Kidney (tissue), 14 donors: ENCODE results near the gene CDK2. TPM values are rescaled to one million over a fixed set of nuclear protein-coding genes. Genes with fewer than 3 reads are reported as not detected.
A peak's percentile ranks its signal among the peaks of the same experiment; 100 is the strongest.

Experiments used
- DNase-seq, 5 donors: peaks; one replicate each; pipeline ENCODE4 v3.0.0-alpha.2; 2013 to 2020
- FAIRE-seq: peaks from 2 replicates; lab custom pipeline; 2012; peaks lifted over from hg19 to GRCh38; lab: Jason Lieb, UNC
- H3K27ac ChIP-seq, 2 donors: one replicate each; pipeline ENCODE4 v1.7.0; 2013; ENCODE audit warnings: low read depth in 2 of 2, low read length in 2 of 2, inconsistent platforms in 1 of 2
- H3K27me3 ChIP-seq: one replicate; pipeline ENCODE4 v1.7.1; 2013; ENCODE audit warnings: low read length, inconsistent platforms; ENCODE audit not compliant: control insufficient read depth, insufficient read depth
- H3K36me3 ChIP-seq, 3 donors: one replicate each; pipeline versions ENCODE4 v1.7.0 to v1.7.1; 2013; ENCODE audit warnings: low read length in 3 of 3, control low read depth in 1 of 3, inconsistent platforms in 1 of 3; ENCODE audit not compliant: insufficient read depth in 3 of 3, control insufficient read depth in 2 of 3
- H3K4me1 ChIP-seq, 3 donors: one replicate each; pipeline versions ENCODE4 v1.7.0 to v1.7.1; 2013; ENCODE audit warnings: low read length in 3 of 3, inconsistent platforms in 1 of 3, low read depth in 1 of 3; ENCODE audit not compliant: control insufficient read depth in 2 of 3, insufficient read depth in 2 of 3
- H3K4me3 ChIP-seq, 3 donors: one replicate each; pipeline versions ENCODE4 v1.7.0 to v1.8.1; 2013; ENCODE audit warnings: low read length in 3 of 3, control low read depth in 1 of 3, inconsistent platforms in 1 of 3
- H3K9ac ChIP-seq, 3 donors: one replicate each; pipeline versions ENCODE4 v1.7.0 to v1.7.1; 2013; ENCODE audit warnings: low read length in 3 of 3, control low read depth in 1 of 3, inconsistent platforms in 1 of 3
- H3K9me3 ChIP-seq, 3 donors: one replicate each; pipeline versions ENCODE4 v1.7.0 to v1.7.1; 2013; ENCODE audit warnings: low read length in 3 of 3, control low read depth in 1 of 3, inconsistent platforms in 1 of 3; ENCODE audit not compliant: control insufficient read depth in 2 of 3, insufficient read depth in 1 of 3
- CTCF ChIP-seq: IDR thresholded peaks from 3 replicates; pipeline ENCODE4 v1.5.1; 2012; ENCODE audit warnings: mild to moderate bottlenecking, moderate library complexity, borderline replicate concordance; ENCODE audit not compliant: insufficient read depth; ENCODE audit errors: extremely low read depth
- intact Hi-C: fragments of 100-400 bp; cut with DNase I; formaldehyde crosslinking; loops from one replicate; pipeline ENCODE4 v1.11.1; 2022
- polyA plus RNA-seq: library from polyadenylated mRNA; stranded (reverse); fragments of 350-450 nt; fragmentation: Illumina TruSeq; extraction: RNeasy Lipid Tissue Mini Kit (QIAGEN cat#74804); gene quantifications from one replicate; pipeline ENCODE4 v1.2.3, GENCODE V29; 2014; ENCODE audit warnings: low read depth, low replicate concordance; ENCODE audit not compliant: insufficient read depth
- total RNA-seq: library from RNA; stranded (reverse); fragmentation: NEBNext Ultra II Directional; extraction: Animal tissue kit (Norgen Biotek cat#: 25700); gene quantifications from one replicate; pipeline ENCODE4 v1.2.1, GENCODE V29; 2021
- donor health status: control.
- donor health status: control.
- donor health status: control.
- donor health status: control.
- donor health status: control.
- donor health status: DM: yes; HTN: yes; CAD: no.
- donor health status: Normal renal cell carcinoma (clear cell type).

Gene CDK2
- total and polyA plus RNA-seq, 2 donors from 2014 or later, result 7.6 to 23.2 TPM

GRCh38 chr12:55925371-55925770 is 41.3 kb upstream of the CDK2 start:
- Histone ChIP-seq H3K4me1 (peaks cover 0 to 10% (median 3%) of the 10 kb centered on the region in 3 donors), H3K4me3 (no peak overlapping the region), H3K27me3 (no peaks in the 10 kb centered on the region), H3K9me3 (no peaks in the 10 kb centered on the region), H3K27ac (no peak overlapping the region), H3K9ac (no peak overlapping the region), H3K36me3 (peaks cover 0 to 3% (median 2%) of the 10 kb centered on the region in 3 donors)
- intact Hi-C loops, result no loop called here
- TF ChIP-seq CTCF, result no peak
- no peak for DNase-seq
- no peak for FAIRE-seq

DNA sequence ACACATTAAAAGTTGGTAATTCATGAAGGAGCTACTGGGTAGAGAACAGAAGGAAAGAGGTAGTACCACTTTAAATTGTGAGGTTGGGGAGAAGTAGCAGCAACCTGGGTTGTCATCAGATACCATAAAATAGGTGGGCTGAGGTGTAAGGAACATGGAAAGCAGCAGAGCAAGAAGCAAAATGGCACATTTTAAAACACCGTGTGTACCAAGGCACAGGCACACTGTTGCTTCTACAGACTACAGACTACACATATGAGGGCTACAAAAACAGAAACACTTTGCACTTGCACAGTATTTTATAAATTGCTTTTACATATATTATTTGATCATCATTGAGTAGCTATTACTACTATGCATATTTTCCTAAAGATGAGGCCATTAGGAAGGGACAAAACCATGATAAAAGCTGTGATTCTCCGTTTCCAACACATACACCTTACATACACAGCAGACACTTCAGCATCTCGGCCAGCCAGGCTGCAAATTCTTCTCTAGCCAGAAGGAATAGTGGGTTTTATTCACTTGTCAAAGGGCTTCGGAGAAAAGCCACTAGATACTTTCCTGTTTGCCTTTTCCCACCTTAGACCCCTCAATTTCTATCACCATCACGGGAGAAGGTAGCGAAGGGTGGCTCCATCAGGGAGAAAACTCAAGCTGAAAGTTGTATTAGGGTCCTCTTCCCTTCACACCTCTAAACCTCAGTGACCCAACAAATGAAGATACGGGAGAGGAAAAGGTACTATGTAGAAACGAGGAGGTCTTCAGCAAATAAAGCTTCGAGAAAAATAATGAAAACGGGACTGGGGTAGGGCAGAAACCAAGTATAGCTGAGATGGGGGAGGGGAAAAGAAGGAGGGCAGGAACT is 40.5 kb upstream of the CDK2 start:
- DNase-seq (peak in 1 of 5 donors; percentile 3), FAIRE-seq (no peak)
- H3K9me3 ChIP-seq, result no peaks in the 10 kb centered on the region
- peaks cover 0 to 11% (median 3%) of the 10 kb centered on the region in 3 donors for H3K4me1 ChIP-seq
- peak overlapping the region; percentile 2 to 91 (median 83) for H3K9ac ChIP-seq
- intact Hi-C loops, result no loop called here
- peak overlapping the region; percentile 94 to 98 for H3K27ac ChIP-seq
- peaks cover 0 to 3% (median 2%) of the 10 kb centered on the region in 3 donors for H3K36me3 ChIP-seq
- H3K4me3 ChIP-seq, result peak overlapping the region; percentile 88 to 99 (median 89)
- H3K27me3 ChIP-seq, result no peaks in the 10 kb centered on the region
- no peak for TF ChIP-seq CTCF

DNA sequence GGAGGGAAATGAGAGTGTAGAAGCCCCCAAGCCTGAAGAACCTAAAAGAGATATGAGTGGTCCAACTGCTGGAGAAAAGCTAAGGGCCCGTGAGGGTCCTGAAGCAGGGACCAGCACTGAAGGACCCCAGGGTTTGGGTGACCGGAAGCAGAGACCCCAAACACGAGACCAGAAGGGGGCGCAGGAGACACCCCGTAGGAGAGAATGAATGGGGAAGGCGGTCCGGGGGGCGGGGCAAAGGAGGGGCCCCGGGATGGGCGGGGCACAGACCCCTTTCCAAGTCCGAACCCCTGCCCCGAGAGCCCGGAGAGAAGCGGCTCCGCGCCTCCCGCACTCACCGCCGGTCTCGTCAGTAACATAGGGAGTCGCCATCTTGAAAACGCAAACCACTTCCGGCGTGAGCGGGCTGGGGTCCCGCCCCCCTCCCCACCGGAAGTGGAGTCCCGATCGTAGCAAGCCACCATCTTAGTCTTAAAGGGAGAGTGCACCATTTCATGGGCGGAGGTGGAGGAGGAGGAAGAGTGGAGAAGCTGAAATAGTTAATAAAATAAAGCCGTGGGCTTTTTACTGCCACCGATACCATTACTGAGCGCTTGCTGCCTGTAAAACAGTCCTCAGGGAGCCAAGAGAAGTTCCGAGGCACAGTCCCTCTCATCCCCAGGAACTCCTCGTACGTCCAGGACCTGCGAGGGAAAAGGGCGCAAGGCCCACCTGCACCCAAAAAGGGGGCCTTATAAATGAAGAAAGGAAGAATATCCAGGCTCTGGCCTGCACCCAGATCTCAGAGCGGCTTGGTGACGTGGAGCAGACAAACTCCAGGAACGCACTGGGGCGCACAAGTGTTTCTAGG is 39.7 kb upstream of the CDK2 start:
- Histone ChIP-seq H3K4me3 (peak overlapping the region; percentile 88 to 99 (median 89)), H3K27ac (peak overlapping the region; percentile 94 to 98), H3K36me3 (peaks cover 0 to 3% (median 2%) of the 10 kb centered on the region in 3 donors), H3K9me3 (no peaks in the 10 kb centered on the region), H3K4me1 (peaks cover 0 to 14% (median 3%) of the 10 kb centered on the region in 3 donors), H3K27me3 (no peaks in the 10 kb centered on the region), H3K9ac (peak overlapping the region; percentile 83 to 100 (median 91))
- TF ChIP-seq CTCF, result peak; percentile 55
- DNase-seq (peak; percentile 94 to 98 (median 97)), FAIRE-seq (no peak)
- intact Hi-C loops, result no loop called here
